Nephron progenitor cell (in vitro differentiated cells): Measurements from ENCODE around the gene TCF7L2.

Source experiments
- DNase-seq: peaks from one replicate; pipeline ENCODE4 v3.0.0; 2021
- H3K27ac Mint-ChIP-seq: 2 replicates; pipeline ENCODE4 v1.8.0; 2021; ENCODE audit warnings: mild to moderate bottlenecking, moderate library complexity, mixed read lengths
- H3K27me3 Mint-ChIP-seq: 2 replicates; pipeline ENCODE4 v1.8.0; 2021; ENCODE audit warnings: mild to moderate bottlenecking, low read depth, mixed read lengths; ENCODE audit not compliant: poor library complexity
- H3K36me3 Mint-ChIP-seq: 2 replicates; pipeline ENCODE4 v1.8.0; 2021; ENCODE audit warnings: low read depth, mixed read lengths
- H3K4me1 Mint-ChIP-seq: 2 replicates; pipeline ENCODE4 v1.8.0; 2021; ENCODE audit warnings: mixed read lengths
- H3K4me3 Mint-ChIP-seq: 2 replicates; pipeline ENCODE4 v1.8.0; 2021; ENCODE audit warnings: mild to moderate bottlenecking, moderate library complexity, mixed read lengths
- H3K9me3 Mint-ChIP-seq: 2 replicates; pipeline ENCODE4 v1.8.0; 2021; ENCODE audit warnings: mild to moderate bottlenecking, moderate library complexity, mixed read lengths
- TF ChIP-seq, protein P1 (sequence below): fragments of 200-600 bp; sonication (generic); IDR thresholded peaks from 2 replicates; pipeline ENCODE4 v1.5.0; 2021; ENCODE audit warnings: antibody characterized with exemption

TCF7L2 gene

DNA sequence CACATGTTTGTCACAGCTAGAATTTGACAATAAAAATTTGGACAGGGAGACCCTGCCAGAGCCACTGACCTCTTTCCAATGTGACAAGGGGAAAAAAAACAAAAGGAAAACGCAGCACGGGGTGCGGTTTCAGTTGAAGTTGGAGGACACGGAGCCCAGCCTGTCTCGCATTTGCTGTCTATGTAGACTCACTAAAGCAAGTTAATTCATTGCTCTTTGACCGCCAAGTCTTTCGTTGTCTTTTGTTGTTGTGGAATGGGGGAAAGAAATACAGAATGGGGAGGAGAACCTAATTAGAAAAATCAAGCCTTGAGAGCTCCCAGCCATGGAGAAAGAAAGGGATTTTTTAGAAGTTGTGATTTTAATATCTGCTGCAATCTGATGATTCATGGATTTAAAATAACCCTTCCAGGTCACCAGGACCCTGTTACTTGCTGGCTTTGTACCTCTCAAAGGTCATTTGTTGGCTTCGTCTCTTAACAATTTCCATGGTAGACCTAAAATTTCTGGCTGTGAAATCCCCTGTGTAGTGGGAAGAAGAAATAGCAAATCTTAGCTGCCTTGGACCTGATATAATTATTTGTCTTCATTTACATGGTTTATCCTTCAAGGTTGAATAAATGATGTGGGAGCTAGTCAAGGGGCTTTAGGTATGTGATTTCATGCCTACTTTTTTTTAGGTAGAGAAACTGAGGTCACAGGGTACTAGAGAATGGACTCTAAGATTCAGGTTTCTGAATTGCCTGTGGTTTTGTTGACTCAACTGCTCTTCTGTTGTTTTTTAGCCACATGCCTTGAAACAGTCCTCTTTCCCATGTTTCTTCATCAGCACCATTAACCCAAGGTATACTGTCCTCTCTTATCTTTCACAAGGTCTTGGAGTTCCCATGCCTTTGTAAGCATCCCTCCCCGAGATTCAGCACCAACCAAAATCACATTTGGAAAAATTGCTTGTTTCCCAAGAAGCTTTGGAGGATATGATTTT, 78.7 kb downstream of the TCF7L2 start:
- Mint-ChIP-seq H3K9me3 (no peaks in the 10 kb centered on the region), H3K27me3 (peaks cover 7% of the 10 kb centered on the region), H3K4me3 (peak overlapping the region; percentile 51), H3K36me3 (peaks cover 16% of the 10 kb centered on the region), H3K27ac (peak overlapping the region; percentile 80), H3K4me1 (peaks cover 64% of the 10 kb centered on the region)
- no peak for DNase-seq
- TF ChIP-seq, protein P1, sequence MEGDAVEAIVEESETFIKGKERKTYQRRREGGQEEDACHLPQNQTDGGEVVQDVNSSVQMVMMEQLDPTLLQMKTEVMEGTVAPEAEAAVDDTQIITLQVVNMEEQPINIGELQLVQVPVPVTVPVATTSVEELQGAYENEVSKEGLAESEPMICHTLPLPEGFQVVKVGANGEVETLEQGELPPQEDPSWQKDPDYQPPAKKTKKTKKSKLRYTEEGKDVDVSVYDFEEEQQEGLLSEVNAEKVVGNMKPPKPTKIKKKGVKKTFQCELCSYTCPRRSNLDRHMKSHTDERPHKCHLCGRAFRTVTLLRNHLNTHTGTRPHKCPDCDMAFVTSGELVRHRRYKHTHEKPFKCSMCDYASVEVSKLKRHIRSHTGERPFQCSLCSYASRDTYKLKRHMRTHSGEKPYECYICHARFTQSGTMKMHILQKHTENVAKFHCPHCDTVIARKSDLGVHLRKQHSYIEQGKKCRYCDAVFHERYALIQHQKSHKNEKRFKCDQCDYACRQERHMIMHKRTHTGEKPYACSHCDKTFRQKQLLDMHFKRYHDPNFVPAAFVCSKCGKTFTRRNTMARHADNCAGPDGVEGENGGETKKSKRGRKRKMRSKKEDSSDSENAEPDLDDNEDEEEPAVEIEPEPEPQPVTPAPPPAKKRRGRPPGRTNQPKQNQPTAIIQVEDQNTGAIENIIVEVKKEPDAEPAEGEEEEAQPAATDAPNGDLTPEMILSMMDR = no peak

DNA sequence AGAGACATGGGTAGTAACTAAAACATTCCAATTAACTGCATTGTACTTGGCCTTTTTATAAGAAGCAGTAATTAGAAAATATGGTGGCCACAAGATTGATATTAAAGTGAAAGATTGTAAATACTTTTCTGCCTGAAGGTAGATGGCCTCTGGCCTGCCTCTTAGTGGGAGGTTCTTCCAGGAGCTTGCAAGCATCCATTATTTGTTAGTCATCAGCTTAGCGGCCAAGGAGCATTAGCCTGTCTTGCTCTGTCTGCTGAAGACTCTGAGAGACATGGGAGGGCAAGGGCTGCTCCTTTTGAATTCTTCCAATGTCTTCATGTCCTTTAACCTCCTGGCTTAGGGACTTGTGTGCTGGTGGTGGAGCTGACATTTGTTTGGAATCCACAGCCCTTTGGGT, 80.4 kb downstream of the TCF7L2 start:
- peaks cover 22% of the 10 kb centered on the region for H3K36me3 Mint-ChIP-seq
- peaks cover 74% of the 10 kb centered on the region for H3K4me1 Mint-ChIP-seq
- DNase-seq = no peak
- H3K27me3 Mint-ChIP-seq = peaks cover 10% of the 10 kb centered on the region
- TF ChIP-seq, protein P1 = no peak
- no peak overlapping the region for H3K4me3 Mint-ChIP-seq
- H3K9me3 Mint-ChIP-seq = no peaks in the 10 kb centered on the region
- no peak overlapping the region for H3K27ac Mint-ChIP-seq

DNA sequence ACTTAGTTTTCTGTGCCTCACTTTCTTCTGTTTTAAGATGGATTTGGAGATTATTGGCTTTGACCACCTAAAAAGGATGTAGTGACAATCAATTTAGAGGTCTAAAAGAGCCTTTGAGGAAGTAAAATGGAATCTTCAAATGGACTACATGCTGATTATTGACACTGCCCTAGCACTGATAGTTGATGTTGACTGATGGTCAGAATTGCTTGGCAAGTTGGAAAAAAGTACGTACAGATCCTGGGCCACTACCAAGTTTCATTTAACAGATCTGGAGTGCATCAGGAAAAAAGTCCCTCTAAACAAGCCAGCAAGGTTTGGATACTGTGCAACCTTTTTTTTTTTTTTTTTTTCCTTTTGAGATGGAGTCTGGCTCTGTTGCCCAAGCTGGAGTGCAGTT, 81.1 kb downstream of the TCF7L2 start:
- H3K4me3 Mint-ChIP-seq = no peak overlapping the region
- TF ChIP-seq, protein P1 = no peak

DNA sequence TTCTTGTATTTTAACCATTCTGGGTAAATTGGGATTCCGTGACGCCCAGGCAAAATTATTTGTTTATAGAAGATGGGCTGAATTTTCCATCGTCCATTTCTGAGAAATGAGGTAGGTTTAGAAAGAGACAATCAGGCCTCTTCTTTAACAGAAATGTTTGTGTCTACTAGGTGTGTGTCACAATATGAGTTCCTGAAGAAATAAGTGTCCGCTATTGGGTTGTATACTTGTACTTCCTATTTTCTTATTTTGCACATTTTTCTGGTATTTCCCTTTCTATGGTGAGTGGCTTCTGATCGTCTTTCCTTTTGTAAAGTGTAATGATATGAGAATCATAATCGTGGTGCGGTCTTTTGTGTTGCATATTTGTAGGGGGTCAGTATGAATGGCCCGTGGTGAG, 83.9 kb downstream of the TCF7L2 start:
- Mint-ChIP-seq H3K9me3 (no peaks in the 10 kb centered on the region), H3K27me3 (peaks cover 2% of the 10 kb centered on the region), H3K36me3 (peaks cover 36% of the 10 kb centered on the region), H3K27ac (peak overlapping the region; percentile 10), H3K4me1 (peaks cover 76% of the 10 kb centered on the region), H3K4me3 (no peak overlapping the region)
- TF ChIP-seq, protein P1 = no peak
- DNase-seq = no peak

More for the DNA sequence above, 81.1 kb downstream of the TCF7L2 start:
- no peak for DNase-seq
- H3K27ac Mint-ChIP-seq = no peak overlapping the region
- H3K4me1 Mint-ChIP-seq = peaks cover 80% of the 10 kb centered on the region
- H3K9me3 Mint-ChIP-seq = no peaks in the 10 kb centered on the region
- H3K36me3 Mint-ChIP-seq = peaks cover 26% of the 10 kb centered on the region
- peaks cover 10% of the 10 kb centered on the region for H3K27me3 Mint-ChIP-seq

DNA sequence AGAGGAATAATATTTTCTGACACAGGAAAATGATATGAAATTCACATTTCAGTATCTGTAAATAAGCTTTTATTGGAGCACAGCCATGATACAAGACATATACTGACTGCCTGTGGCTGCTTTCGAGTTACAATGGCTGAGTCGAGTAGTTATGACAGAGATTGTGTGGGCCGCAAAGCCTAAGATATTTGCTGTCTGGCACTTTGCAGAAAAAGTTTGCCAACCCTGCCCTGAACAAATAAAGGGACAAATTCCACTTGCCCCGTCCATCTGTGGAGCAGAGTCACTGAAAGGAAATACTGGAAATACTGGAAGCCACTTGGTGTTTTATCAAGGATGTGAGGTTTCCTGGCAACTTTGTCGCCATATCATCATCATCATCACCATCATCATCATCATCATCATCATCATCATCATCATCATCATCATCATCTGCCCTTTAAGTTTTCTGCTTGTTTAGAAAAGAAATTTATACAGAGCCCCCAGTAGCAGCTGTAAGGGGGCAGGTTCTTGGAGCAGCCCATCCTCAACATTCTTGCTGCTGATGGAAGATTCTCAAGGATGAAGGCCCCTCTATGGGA, 85.8 kb downstream of the TCF7L2 start:
- H3K4me1 Mint-ChIP-seq = peaks cover 58% of the 10 kb centered on the region
- no peak for DNase-seq
- H3K27me3 Mint-ChIP-seq = peaks cover 6% of the 10 kb centered on the region
- peaks cover 44% of the 10 kb centered on the region for H3K36me3 Mint-ChIP-seq
- H3K4me3 Mint-ChIP-seq = no peak overlapping the region
- TF ChIP-seq, protein P1 = no peak
- no peaks in the 10 kb centered on the region for H3K9me3 Mint-ChIP-seq
- no peak overlapping the region for H3K27ac Mint-ChIP-seq
